ENCODE measurements around the gene LY6G6D.

Gene LY6G6D

GRCh38 chr6:31736768-31737314 is 21.7 kb downstream of the LY6G6D start:
- DNase-seq: no peak

DNA sequence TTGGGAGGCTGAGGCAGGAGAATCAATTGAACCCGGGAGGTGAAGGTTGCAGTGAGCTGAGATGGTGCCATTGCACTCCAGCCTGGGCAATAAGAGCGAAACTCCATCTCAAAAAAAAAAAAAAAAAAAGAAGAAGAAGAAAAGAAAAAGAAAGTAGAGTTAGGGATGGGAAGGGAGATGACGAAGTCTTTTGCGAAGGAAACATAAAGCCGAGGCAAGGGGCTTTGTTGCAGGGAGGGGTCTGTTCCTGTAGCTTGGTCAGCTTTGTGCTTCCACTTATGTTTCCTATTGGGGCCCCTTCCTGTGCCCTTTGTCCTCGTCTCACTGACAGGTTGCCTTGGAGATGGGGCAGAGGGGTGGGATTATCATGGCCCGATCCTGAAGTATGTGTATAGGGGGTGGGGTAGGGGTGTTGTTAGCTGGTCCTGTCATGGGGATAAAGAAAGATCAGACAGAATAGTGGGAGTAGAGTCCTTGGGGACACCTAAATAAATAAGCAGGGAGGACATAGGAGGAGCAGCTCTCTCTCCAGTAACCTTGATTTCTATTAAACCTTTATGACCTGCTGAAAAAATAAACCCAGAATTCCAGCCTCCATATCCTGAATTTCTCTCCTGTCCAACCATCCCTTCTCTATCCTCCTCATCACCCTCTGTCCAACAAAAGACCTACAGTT is 22.3 kb downstream of the LY6G6D start:
- no peak for DNase-seq

GRCh38 chr6:31737991-31738979 is 23.1 kb downstream of the LY6G6D start:
- no peak for DNase-seq

GRCh38 chr6:31739639-31740396 is 24.7 kb downstream of the LY6G6D start, which contains the start of gene MSH5:
TSS of gene MSH5 (plus strand) at chr6:31740005. CDS start at chr6:31740467, 462 bp downstream.
- peak; percentile 83 for DNase-seq

DNA sequence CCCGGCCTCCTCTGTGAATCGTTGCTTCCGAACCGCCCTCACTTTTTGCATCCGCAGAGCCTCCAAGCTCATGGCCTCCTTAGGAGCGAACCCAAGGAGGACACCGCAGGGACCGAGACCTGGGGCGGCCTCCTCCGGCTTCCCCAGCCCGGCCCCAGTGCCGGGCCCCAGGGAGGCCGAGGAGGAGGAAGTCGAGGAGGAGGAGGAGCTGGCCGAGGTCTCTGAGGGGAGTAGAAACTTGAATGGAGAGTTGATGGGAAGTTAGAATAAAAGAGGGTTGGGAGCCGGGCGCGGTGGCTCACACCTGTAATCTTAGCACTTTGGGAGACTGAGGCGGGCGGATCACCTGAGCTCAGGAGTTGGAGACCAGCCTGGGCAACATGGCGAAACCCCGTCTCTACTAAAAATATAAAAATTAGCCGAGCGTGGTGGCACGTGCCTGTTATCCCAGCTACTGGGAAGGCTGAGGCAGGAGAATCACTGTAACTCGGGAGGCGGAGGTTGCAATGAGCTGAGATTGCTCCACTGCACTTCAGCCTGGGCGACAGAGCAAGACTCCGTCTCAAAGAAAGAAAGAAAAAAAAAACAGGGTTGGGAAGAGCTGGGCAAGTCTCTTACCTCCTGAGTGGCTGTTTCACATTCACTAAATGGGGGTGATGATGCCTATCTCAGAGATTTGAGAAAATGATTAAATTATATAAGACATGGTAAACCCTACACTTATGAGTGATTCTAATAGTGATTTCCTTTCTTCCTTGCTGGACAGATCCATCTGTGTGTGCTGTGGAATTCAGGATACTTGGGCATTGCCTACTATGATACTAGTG is 25.5 kb downstream of the LY6G6D start:
- no peak for DNase-seq

GRCh38 chr6:31741815-31742214 is 26.7 kb downstream of the LY6G6D start:
- DNase-seq: no peak

- no peak for DNase-seq
These were observed 27.7 kb downstream of the LY6G6D start for GRCh38 chr6:31742894-31743293.

GRCh38 chr6:31744422-31744821 is 29.3 kb downstream of the LY6G6D start:
- DNase-seq: no peak

GRCh38 chr6:31749301-31750036 is 34.3 kb downstream of the LY6G6D start:
- DNase-seq: no peak

DNA sequence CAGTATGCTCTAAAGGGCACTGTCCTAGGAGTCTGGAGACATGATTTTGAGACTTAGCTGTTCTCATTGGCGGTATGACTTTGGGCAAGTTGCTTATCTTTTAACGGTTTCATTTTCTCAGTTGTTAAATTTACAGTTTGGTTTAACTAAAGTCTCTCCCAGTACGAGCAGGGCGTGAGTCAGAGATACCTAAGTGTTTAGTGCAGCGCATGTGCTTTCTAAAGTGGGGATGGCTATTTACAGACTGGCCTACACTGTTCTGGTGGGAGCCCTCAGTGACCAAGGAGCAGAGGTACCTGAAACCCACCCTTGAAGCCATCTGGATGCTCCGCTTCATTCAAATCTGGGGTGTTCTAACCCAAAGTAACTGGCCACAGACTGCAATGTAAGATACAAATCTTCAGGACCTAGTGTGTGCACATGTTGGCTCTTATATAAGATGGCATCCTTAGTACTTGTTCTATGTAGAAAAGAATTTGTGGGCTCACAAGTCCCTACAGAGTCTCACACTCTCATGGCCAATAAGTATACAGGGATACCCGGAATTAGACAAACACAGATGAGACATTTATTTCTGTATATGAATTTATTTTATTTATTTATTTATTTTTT is 35.4 kb downstream of the LY6G6D start:
- no peak for DNase-seq

DNA sequence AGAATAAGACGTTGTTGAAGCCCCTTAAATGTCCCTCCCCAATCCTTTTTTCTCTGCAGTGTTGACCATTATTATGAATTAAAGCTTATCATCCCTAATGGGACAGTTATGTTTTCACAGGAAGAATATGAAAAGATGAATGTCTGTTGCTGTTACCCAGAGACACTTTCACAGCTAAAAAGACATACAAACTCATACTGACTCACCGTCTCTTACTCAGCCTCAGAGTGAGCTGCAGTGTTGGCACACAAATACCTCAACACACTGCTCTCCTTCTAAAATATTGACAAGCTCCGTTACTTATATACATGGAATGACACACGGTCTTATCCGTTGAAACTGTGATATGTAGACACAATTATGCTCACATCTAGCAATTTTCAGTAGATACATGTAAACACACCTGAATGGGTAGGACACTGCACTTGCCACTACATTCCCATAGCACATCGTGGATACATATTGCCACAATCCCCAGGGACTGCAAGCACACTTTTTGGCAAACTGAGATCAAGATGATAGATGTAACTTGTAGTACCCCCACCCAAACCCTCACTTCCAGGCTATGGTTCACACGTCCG is 37.7 kb downstream of the LY6G6D start:
- no peak for DNase-seq

DNA sequence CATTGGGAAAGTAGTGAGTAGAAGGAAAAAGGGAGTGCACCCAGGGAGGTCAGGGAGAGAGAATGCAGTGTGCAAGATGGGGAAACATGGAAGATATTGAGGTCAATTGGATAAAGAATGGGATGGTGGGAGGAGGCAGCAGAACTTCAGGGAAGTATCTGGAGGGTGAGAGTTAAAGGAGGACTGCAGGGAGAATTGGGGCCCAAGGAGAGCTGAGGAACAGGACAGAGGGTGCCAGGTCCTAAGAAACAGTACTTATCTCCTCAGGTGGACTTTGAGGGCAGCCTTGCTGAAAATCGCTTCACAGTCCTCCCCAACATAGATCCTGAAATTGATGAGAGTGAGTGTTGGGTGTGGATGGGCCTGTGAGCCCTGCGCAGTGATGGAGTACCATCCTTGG is 43.1 kb downstream of the LY6G6D start:
- DNase-seq: no peak

DNA sequence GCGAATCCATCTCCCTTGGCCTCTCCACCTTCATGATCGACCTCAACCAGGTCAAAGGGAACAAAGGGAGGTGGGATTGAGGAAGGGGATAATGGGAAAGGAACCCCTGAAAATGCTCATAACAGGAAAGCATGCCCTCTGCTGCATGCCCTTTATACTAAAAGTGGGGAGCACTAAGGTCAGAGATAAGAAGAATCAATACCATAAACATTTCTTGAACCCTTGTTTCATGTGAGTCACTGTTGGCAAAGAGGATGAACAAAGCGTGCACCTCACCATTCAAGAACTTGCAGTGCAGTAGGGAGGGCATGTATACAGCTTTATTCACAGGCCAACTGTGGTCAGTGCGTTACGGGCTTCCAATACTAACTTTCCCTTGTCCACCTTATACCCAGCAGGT is 45.6 kb downstream of the LY6G6D start:
- no peak for DNase-seq

DNA sequence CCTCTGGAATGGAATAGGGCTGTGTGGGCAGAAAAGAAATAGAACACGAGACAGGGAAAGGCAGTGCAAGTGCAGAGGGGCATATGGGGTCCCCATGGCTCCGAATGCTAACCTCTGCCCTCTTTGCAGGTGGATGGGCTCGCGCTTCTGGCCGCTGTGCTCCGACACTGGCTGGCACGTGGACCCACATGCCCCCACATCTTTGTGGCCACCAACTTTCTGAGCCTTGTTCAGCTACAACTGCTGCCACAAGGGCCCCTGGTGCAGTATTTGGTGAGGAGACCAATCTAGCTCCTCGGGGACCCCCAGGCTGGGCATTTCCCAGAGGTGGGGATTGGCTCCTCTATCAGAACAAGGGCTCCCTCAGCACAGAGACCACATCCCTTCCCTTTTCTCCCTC is 46.2 kb downstream of the LY6G6D start:
- DNase-seq: no peak

- no peak for DNase-seq
These were observed 47.2 kb downstream of the LY6G6D start, which contains the start of gene SAPCD1 for GRCh38 chr6:31762356-31762755. TSS of gene SAPCD1 (plus strand) at chr6:31762656. CDS start at chr6:31763055, 399 bp downstream.

- no peak for DNase-seq
These were observed 47.9 kb downstream of the LY6G6D start for GRCh38 chr6:31762878-31763618.

- DNase-seq: no peak
These were observed 48.4 kb downstream of the LY6G6D start for GRCh38 chr6:31763619-31763940.

- no peak for DNase-seq
These were observed 49.0 kb downstream of the LY6G6D start for GRCh38 chr6:31764198-31764597.

DNA sequence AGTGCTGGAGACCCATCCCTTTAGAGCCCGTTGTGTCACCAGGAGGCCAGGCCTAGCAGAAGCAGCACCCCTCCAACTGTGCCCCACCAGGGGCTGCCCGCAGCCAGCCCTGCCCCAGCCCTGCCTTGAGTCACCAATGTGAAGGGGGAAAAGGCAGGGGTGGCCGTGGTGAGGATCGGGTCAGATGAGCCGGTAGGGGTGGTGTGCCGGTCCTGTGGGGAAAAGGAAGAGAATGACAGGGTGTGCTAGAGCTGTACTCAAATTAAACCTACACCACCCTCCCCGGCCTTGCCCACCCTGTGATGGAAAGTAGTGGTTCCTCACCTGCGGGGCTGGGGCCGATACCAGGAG is 50.4 kb downstream of the LY6G6D start:
- DNase-seq: no peak

All from activated gamma-delta T cell (primary cell).